HG03442 (cell line): ENCODE measurements around the gene ATP11C.
"Not testable (repeated sequence)": the region's sequence is repeated elsewhere in the genome, so short reads cannot be mapped to it uniquely, and the experiment has no call there.

ENCODE experiments used
- ATAC-seq: cut with Tn5 transposase; IDR thresholded peaks from one replicate; pipeline ENCODE4 v1.9.1; 2021; ENCODE audit warnings: mild to moderate bottlenecking, moderate library complexity; ENCODE audit not compliant: unreplicated experiment

The ATP11C gene

GRCh38 chrX:139736151-139736550, 196.7 kb downstream of the ATP11C start:
- ATAC-seq, result no peak

- no peak for ATAC-seq
Measured at GRCh38 chrX:139734996-139735395, 197.9 kb downstream of the ATP11C start.

GRCh38 chrX:139725720-139726119, 207.1 kb downstream of the ATP11C start:
- ATAC-seq, result peak; percentile 93

DNA sequence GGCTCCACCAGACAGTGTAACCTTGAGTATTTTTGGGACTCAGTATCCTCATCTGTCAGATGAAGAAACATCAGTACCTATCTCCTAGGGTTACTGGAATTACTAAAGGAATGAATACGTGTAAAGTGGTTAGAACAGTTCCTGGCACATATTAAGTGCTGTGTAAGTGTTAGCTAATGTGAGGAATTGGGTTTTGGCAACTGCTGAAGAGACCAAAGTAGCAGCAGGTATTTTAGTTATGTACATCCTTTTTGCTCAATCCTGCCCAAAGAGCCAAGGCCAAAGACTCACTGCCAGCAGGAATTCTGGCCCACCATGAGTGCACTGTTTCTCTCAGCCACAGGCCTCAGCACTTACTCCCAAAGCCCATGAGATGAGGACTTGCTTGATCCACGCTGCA, 208.2 kb downstream of the ATP11C start:
- no peak for ATAC-seq

DNA sequence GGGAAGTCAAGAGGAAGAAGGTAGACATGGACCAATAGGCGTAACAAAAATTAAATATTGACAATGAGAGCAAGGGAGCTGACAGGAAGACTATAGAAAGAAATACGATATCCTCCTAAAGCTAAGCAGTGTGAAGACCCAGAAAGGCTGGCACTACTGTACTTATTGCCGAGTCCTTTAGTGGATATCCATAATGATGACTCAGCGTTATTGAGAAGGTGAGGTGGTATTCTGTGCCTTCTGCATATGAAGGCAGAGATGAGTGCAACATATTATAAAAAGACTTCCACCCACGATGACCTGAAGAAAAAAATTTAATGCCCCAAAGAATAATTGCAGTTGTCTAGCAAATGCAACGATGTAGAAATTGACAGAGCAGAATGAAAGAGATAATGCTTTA, 211.9 kb downstream of the ATP11C start:
- ATAC-seq, result no peak

DNA sequence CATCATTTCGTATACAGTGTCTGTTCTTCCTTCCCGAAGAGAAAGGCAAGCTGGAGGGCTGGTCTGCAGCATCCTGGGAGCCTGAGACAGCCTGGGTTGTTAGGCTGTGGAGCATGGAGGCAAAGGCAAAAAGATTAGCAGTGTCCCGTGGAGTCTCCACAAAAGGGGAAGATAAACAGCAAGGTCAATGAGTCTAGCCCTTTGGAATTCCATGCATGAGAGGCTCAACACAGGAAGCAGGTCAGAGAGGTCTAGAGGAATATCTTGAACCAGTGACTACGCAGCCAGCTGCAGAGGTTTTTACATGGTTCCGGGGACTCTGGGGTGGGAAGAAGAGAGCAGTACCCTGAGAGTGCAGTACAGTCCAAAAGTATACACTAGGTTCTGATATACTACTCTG, 212.7 kb downstream of the ATP11C start:
- ATAC-seq, result no peak

DNA sequence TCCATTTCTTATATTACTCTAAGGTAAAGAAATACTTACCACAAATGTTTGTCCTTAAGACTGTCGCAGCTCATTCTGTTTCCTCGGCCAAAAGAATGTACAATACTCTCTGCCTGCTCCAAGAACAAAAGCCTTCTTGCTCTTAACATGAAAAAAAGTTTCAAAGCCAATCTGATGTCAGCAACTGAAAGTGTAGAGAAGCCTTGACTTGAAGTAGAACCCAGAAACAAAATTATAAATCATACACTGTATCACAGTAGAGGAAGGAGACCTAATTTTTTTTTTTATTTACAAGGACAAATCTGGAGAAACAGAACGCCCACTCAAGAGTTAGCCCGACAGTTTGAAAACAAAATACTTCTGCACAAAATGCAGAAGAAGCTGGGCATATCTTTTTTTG, 224.8 kb downstream of the ATP11C start, which contains the start of gene MCF2:
MCF2 (minus strand) TSS at position 101 of the 400 bp plus-strand sequence. CDS start 56,423 bp downstream, outside the sequence.
- no peak for ATAC-seq

GRCh38 chrX:139702658-139703057, 230.2 kb downstream of the ATP11C start:
- no peak for ATAC-seq

DNA sequence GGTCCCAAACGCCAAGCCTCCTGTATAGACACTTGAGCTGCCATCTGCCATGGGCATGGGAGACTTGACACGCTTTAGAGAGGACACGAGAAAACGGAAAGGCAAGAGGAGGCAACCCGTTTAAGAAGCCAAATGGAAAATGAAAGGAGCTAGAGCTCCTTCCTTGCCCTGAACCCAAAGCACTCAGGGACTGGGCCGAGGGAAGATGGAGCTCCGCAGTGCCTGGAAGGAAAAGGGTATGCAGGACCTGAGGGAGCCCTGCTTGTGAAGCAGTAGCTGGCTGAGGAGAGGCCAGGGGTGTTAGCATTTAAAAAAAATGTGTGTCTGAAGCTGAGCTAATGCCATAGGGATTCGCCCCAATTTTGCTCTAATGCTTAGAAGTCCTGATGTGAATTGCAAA, 239.9 kb downstream of the ATP11C start:
- ATAC-seq, result no peak

- ATAC-seq, result no peak
Measured at GRCh38 chrX:139692506-139692849, 240.4 kb downstream of the ATP11C start.

DNA sequence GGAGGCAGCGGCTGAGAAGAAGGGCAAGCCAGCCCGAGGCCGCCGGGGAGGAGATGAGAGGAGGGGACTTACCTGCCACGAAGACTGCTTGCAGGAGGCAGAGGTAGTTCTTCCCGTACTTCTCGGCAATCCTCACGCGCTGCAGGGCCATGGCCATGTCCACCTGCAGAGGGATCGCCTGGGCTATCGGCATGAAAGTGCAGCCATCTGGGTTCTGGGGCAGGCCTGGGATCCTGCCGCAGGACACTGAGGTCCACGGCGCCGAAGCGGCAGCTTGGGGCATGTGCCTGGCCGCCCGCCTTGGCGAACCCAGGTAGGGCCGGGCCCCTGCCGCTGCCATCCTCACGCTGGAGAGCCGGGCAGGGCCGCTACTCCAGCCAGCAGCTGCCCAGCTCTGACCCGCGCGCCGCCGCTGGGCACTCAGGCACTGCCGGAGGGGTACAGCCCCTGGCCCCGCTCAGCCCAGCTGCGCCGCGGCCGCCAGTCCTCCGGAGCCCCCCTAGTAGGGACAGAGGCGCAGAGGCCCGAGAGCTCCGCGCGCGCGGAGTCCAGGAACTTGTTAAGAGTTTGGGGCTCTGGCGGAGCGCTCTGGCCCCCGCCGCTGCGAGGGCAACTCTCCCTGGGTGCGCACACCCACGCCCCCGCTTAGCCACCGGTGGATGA, 240.9 kb downstream of the ATP11C start:
- ATAC-seq, result no peak

- no peak for ATAC-seq
Measured at GRCh38 chrX:139691493-139691842, 241.4 kb downstream of the ATP11C start.

GRCh38 chrX:139685175-139685574, 247.7 kb downstream of the ATP11C start:
- ATAC-seq, result not testable (repeated sequence)

DNA sequence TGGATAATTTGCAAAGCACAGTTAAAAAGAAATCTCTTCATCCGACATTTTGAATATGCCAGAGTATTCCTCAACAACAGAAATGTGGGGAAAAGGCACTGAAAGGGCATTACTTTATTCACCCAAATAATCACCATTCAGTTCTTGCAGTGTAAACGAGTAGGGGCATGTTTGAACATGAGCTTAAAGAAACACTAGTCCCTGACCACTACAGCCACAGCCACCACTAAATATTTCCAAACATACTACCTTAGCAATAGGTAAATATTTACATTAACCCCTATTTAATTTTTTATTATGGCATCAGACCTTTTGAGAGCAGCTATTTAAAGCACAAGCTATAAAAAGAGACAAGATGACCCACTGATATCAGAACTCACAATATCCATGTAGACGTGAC, 252.5 kb downstream of the ATP11C start:
- no peak for ATAC-seq
